ENCODE data around the gene EFNB1.
A peak's percentile ranks its signal among the peaks of the same experiment; 100 is the strongest.

EFNB1 gene

GRCh38 chrX:68827256-68827655 lies 1.6 kb upstream of the EFNB1 start:
- DNase-seq (ENCODE audit: low read depth in 2 of 3, low spot score in 2 of 3) = no peak

- peak; percentile 45 to 62 (median 58) for DNase-seq (ENCODE audit: low read depth in 2 of 3, low spot score in 2 of 3)
Measured at GRCh38 chrX:68827848-68828624, 785 bp upstream of the EFNB1 start.

- DNase-seq (ENCODE audit: low read depth in 2 of 3, low spot score in 2 of 3) = no peak
Measured at GRCh38 chrX:68829582-68830418, 979 bp downstream of the EFNB1 start.

GRCh38 chrX:68830419-68831404 lies 1.9 kb downstream of the EFNB1 start:
- DNase-seq (ENCODE audit: low read depth in 2 of 3, low spot score in 2 of 3) = no peak

GRCh38 chrX:68831405-68832100 lies 2.7 kb downstream of the EFNB1 start:
- DNase-seq (ENCODE audit: low read depth in 2 of 3, low spot score in 2 of 3) = no peak

- DNase-seq (ENCODE audit: low read depth in 2 of 3, low spot score in 2 of 3) = no peak
Measured at GRCh38 chrX:68832101-68832416, 3.2 kb downstream of the EFNB1 start.

GRCh38 chrX:68832516-68833447 lies 4.0 kb downstream of the EFNB1 start:
- no peak for DNase-seq (ENCODE audit: low read depth in 2 of 3, low spot score in 2 of 3)

- no peak for DNase-seq (ENCODE audit: low read depth in 2 of 3, low spot score in 2 of 3)
Measured at GRCh38 chrX:68833448-68833805, 4.6 kb downstream of the EFNB1 start.

GRCh38 chrX:68833855-68834331 lies 5.1 kb downstream of the EFNB1 start:
- no peak for DNase-seq (ENCODE audit: low read depth in 2 of 3, low spot score in 2 of 3)

GRCh38 chrX:68834371-68835103 lies 5.7 kb downstream of the EFNB1 start:
- DNase-seq (ENCODE audit: low read depth in 2 of 3, low spot score in 2 of 3) = no peak

- no peak for DNase-seq (ENCODE audit: low read depth in 2 of 3, low spot score in 2 of 3)
Measured at GRCh38 chrX:68835104-68835442, 6.3 kb downstream of the EFNB1 start.

GRCh38 chrX:68835468-68835867 lies 6.6 kb downstream of the EFNB1 start:
- no peak for DNase-seq (ENCODE audit: low read depth in 2 of 3, low spot score in 2 of 3)

GRCh38 chrX:68837119-68837518 lies 8.3 kb downstream of the EFNB1 start:
- DNase-seq (ENCODE audit: low read depth in 2 of 3, low spot score in 2 of 3) = no peak

- no peak for DNase-seq (ENCODE audit: low read depth in 2 of 3, low spot score in 2 of 3)
Measured at GRCh38 chrX:68838571-68838910, 9.7 kb downstream of the EFNB1 start.

- DNase-seq (ENCODE audit: low read depth in 2 of 3, low spot score in 2 of 3) = no peak
Measured at GRCh38 chrX:68839771-68840170, 10.9 kb downstream of the EFNB1 start.

- DNase-seq (ENCODE audit: low read depth in 2 of 3, low spot score in 2 of 3) = no peak
Measured at GRCh38 chrX:68840256-68840655, 11.4 kb downstream of the EFNB1 start.

- no peak for DNase-seq (ENCODE audit: low read depth in 2 of 3, low spot score in 2 of 3)
Measured at GRCh38 chrX:68841251-68842049, 12.6 kb downstream of the EFNB1 start.

- no peak for DNase-seq (ENCODE audit: low read depth in 2 of 3, low spot score in 2 of 3)
Measured at GRCh38 chrX:68842351-68842750, 13.5 kb downstream of the EFNB1 start.
